Astrocyte (in vitro differentiated cells and primary cell): Measurements from ENCODE around the gene LDB3. TPM values are rescaled to one million over a fixed set of nuclear protein-coding genes. Genes with fewer than 3 reads are reported as not detected.

Experiments used
- DNase-seq: peaks from one replicate; pipeline ENCODE4 v3.0.0-alpha.2; 2010; ENCODE audit warnings: low read depth
- FAIRE-seq: peaks from 2 replicates; lab custom pipeline; 2011; peaks lifted over from hg19 to GRCh38; lab: Jason Lieb, UNC
- H2AFZ ChIP-seq: 2 replicates; pipeline ENCODE4 v1.6.0; 2012; ENCODE audit warnings: low read depth, low read length, inconsistent platforms
- H3K27ac ChIP-seq: 2 replicates; pipeline ENCODE4 v1.5.1; 2011; ENCODE audit warnings: low read depth, low read length, inconsistent platforms
- H3K27me3 ChIP-seq: 2 replicates; pipeline ENCODE4 v1.6.0; 2011; ENCODE audit warnings: low read length, inconsistent platforms; ENCODE audit not compliant: insufficient read depth
- H3K36me3 ChIP-seq: 2 replicates; pipeline ENCODE4 v1.5.1; 2011; ENCODE audit warnings: low read length, inconsistent platforms; ENCODE audit not compliant: insufficient read depth
- H3K4me1 ChIP-seq: 2 replicates; pipeline ENCODE4 v1.5.1; 2011; ENCODE audit warnings: low read length, inconsistent platforms; ENCODE audit not compliant: insufficient read depth
- H3K4me2 ChIP-seq: 2 replicates; pipeline ENCODE4 v1.6.0; 2012; ENCODE audit warnings: low read length, inconsistent platforms
- H3K4me3 ChIP-seq: 2 replicates; pipeline ENCODE4 v1.5.1; 2011; ENCODE audit warnings: low read depth, mild to moderate bottlenecking, low read length, inconsistent platforms; ENCODE audit not compliant: insufficient read depth
- H3K79me2 ChIP-seq: 2 replicates; pipeline ENCODE4 v1.6.0; 2012; ENCODE audit warnings: mild to moderate bottlenecking, low read length, inconsistent platforms; ENCODE audit not compliant: insufficient read depth
- H3K9ac ChIP-seq: 2 replicates; pipeline ENCODE4 v1.6.0; 2012; ENCODE audit warnings: mild to moderate bottlenecking, low read length, inconsistent platforms
- H3K9me3 ChIP-seq: 2 replicates; pipeline ENCODE4 v1.5.1; 2012; ENCODE audit warnings: low read depth, mild to moderate bottlenecking, low read length, inconsistent platforms; ENCODE audit not compliant: insufficient read depth
- H4K20me1 ChIP-seq: 2 replicates; pipeline ENCODE4 v1.6.0; 2012; ENCODE audit warnings: low read length, inconsistent platforms; ENCODE audit not compliant: insufficient read depth
- H3K27ac Mint-ChIP-seq: one replicate; pipeline ENCODE4 v1.8.0; 2021; ENCODE audit warnings: mild to moderate bottlenecking, mixed read lengths; ENCODE audit not compliant: unreplicated experiment
- H3K27me3 Mint-ChIP-seq: one replicate; pipeline ENCODE4 v1.8.0; 2021; ENCODE audit warnings: low read depth, mixed read lengths; ENCODE audit not compliant: unreplicated experiment
- H3K36me3 Mint-ChIP-seq: one replicate; pipeline ENCODE4 v1.8.0; 2021; ENCODE audit warnings: low read depth, mixed read lengths; ENCODE audit not compliant: unreplicated experiment
- H3K4me1 Mint-ChIP-seq: one replicate; pipeline ENCODE4 v1.8.0; 2021; ENCODE audit warnings: low read depth, mixed read lengths; ENCODE audit not compliant: unreplicated experiment
- H3K4me3 Mint-ChIP-seq: one replicate; pipeline ENCODE4 v1.8.0; 2021; ENCODE audit warnings: mild to moderate bottlenecking, moderate library complexity, mixed read lengths; ENCODE audit not compliant: unreplicated experiment
- H3K9me3 Mint-ChIP-seq: one replicate; pipeline ENCODE4 v1.8.0; 2021; ENCODE audit warnings: mild to moderate bottlenecking, mixed read lengths; ENCODE audit not compliant: unreplicated experiment
- EZH2 ChIP-seq: IDR thresholded peaks from 2 replicates; pipeline ENCODE4 v1.6.1; 2012; ENCODE audit warnings: mild to moderate bottlenecking, low read length, inconsistent platforms; ENCODE audit not compliant: insufficient read depth
- total RNA-seq: library from RNA; stranded (reverse); gene quantifications from 2 replicates; pipeline ENCODE4 v1.2.1, GENCODE V29; 2021
- TF ChIP-seq, protein P1 (sequence below): IDR thresholded peaks from 2 replicates; pipeline ENCODE4 v1.5.1; 2011; ENCODE audit warnings: low read depth, mild to moderate bottlenecking, inconsistent platforms, low read length, moderate library complexity; ENCODE audit not compliant: insufficient read depth

LDB3 gene
- total RNA-seq, 1 donor from 2014 or later = 3.5 TPM

DNA sequence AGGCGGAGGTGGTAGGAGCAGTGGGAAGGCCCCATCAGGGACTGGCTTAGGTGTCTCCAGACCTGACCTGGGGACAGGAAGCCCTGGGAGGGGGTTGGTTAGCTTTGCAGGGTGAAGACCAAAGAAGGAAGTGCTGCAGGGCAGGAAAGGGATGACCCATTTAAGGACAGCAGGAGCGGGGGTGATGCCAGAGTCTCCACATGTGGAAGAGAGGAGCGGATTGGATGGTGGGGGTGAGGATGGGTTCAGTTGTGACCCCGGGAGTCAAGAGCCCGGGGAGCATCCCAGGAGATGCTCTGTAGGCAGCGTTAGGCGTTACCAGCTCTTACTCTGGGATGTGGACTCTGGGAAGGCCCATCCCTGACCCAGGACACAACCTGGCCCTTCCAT, 3.1 kb upstream of the LDB3 start:
- H3K79me2 ChIP-seq = no peaks in the 10 kb centered on the region
- H4K20me1 ChIP-seq = no peaks in the 10 kb centered on the region
- H2AFZ ChIP-seq = no peak overlapping the region
- peak overlapping the region; percentile 27 for H3K27ac Mint-ChIP-seq
- peaks cover 24% of the 10 kb centered on the region for H3K4me1 Mint-ChIP-seq
- no peaks in the 10 kb centered on the region for H3K9me3 Mint-ChIP-seq
- no peaks in the 10 kb centered on the region for H3K27me3 ChIP-seq
- H3K27me3 Mint-ChIP-seq = peaks cover 10% of the 10 kb centered on the region
- no peaks in the 10 kb centered on the region for H3K36me3 ChIP-seq
- peaks cover 17% of the 10 kb centered on the region for H3K4me1 ChIP-seq
- no peak overlapping the region for H3K4me3 ChIP-seq
- DNase-seq (no peak), FAIRE-seq (no peak)
- H3K36me3 Mint-ChIP-seq = no peaks in the 10 kb centered on the region
- no peak overlapping the region for H3K27ac ChIP-seq
- H3K4me3 Mint-ChIP-seq = no peak overlapping the region
- H3K4me2 ChIP-seq = no peak overlapping the region
- no peaks in the 10 kb centered on the region for H3K9me3 ChIP-seq
- H3K9ac ChIP-seq = no peak overlapping the region
- TF ChIP-seq, protein P1, sequence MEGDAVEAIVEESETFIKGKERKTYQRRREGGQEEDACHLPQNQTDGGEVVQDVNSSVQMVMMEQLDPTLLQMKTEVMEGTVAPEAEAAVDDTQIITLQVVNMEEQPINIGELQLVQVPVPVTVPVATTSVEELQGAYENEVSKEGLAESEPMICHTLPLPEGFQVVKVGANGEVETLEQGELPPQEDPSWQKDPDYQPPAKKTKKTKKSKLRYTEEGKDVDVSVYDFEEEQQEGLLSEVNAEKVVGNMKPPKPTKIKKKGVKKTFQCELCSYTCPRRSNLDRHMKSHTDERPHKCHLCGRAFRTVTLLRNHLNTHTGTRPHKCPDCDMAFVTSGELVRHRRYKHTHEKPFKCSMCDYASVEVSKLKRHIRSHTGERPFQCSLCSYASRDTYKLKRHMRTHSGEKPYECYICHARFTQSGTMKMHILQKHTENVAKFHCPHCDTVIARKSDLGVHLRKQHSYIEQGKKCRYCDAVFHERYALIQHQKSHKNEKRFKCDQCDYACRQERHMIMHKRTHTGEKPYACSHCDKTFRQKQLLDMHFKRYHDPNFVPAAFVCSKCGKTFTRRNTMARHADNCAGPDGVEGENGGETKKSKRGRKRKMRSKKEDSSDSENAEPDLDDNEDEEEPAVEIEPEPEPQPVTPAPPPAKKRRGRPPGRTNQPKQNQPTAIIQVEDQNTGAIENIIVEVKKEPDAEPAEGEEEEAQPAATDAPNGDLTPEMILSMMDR = no peak
- TF ChIP-seq EZH2 = no peak

DNA sequence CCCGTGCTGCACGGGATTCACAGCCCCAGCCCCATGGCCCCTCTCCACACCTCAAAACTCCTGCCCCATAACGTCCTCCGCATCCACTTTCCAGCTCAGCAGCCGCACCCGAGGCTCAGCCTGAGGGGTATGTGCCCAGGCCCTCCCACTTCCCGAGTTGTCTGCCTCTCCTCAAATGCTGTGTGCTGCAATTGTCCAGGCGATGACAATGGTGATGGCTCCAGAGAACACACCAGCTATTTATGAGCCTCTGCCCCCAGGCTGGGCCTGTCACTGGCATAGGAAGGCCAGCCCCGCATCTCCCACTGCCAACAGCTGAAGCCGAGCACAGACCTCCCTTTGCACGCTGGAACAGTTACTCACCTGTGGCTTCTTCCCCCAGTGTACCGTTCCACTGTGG, 2.4 kb upstream of the LDB3 start:
- Mint-ChIP-seq H3K9me3 (no peaks in the 10 kb centered on the region), H3K4me1 (peaks cover 24% of the 10 kb centered on the region), H3K27ac (no peak overlapping the region), H3K4me3 (no peak overlapping the region), H3K36me3 (no peaks in the 10 kb centered on the region), H3K27me3 (peaks cover 8% of the 10 kb centered on the region)
- Histone ChIP-seq H3K9ac (no peak overlapping the region), H4K20me1 (no peaks in the 10 kb centered on the region), H3K4me3 (no peak overlapping the region), H2AFZ (no peak overlapping the region), H3K4me1 (peaks cover 17% of the 10 kb centered on the region), H3K4me2 (no peak overlapping the region), H3K27me3 (no peaks in the 10 kb centered on the region), H3K79me2 (no peaks in the 10 kb centered on the region), H3K9me3 (no peaks in the 10 kb centered on the region), H3K36me3 (no peaks in the 10 kb centered on the region), H3K27ac (no peak overlapping the region)
- DNase-seq = no peak
- FAIRE-seq = no peak
- TF ChIP-seq, protein P1 = no peak
- no peak for TF ChIP-seq EZH2

DNA sequence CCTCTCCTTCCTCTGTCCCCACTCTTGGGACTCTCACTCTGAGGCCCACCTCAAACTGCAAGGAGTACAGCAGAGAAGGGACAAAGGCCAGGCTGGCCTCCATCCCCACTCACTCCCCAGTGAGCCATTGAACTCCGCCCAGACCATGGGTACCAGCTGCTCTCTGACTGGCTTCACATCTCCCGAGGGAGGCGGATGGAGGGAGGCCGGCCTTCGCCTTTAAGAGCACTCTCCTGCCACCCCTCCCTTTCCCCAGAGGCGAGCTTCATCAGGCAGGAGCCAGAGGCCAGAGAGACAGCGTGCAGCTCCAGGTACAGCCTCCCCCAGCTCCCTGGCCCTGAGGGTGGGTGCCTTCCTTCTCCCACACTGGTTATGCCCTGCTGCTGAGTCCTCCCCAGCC, 1.8 kb upstream of the LDB3 start:
- no peak overlapping the region for H2AFZ ChIP-seq
- H3K36me3 ChIP-seq = no peaks in the 10 kb centered on the region
- no peaks in the 10 kb centered on the region for H3K79me2 ChIP-seq
- Mint-ChIP-seq H3K4me3 (no peak overlapping the region), H3K36me3 (no peaks in the 10 kb centered on the region), H3K9me3 (no peaks in the 10 kb centered on the region), H3K4me1 (peaks cover 24% of the 10 kb centered on the region), H3K27ac (no peak overlapping the region), H3K27me3 (peaks cover 8% of the 10 kb centered on the region)
- DNase-seq = no peak
- no peak for TF ChIP-seq EZH2
- TF ChIP-seq, protein P1 = no peak
- H3K4me3 ChIP-seq = no peak overlapping the region
- no peak for FAIRE-seq
- H3K4me2 ChIP-seq = no peak overlapping the region
- peaks cover 17% of the 10 kb centered on the region for H3K4me1 ChIP-seq
- H3K27me3 ChIP-seq = no peaks in the 10 kb centered on the region
- no peaks in the 10 kb centered on the region for H3K9me3 ChIP-seq
- no peak overlapping the region for H3K9ac ChIP-seq
- H4K20me1 ChIP-seq = no peaks in the 10 kb centered on the region
- no peak overlapping the region for H3K27ac ChIP-seq
